HepG2 (cell line): Measurements from ENCODE around the gene NIT2. TPM values are rescaled to one million over a fixed set of nuclear protein-coding genes. Genes with fewer than 3 reads are reported as not detected.

Experiments
- FOXO1 ChIP-seq: sonication (generic); formaldehyde crosslinking; IDR thresholded peaks from 2 replicates; pipeline ENCODE4 v1.4.0; 2020; ENCODE audit warnings: missing genetic modification reagents
- HOXA7 ChIP-seq: sonication (generic); formaldehyde crosslinking; IDR thresholded peaks from 2 replicates; pipeline ENCODE4 v1.8.1; 2022; ENCODE audit warnings: mild to moderate bottlenecking, missing genetic modification reagents, moderate library complexity
- ONECUT2 ChIP-seq: sonication (generic); formaldehyde crosslinking; IDR thresholded peaks from 2 replicates; pipeline ENCODE4 v1.4.0; 2020; ENCODE audit warnings: missing genetic modification reagents
- PHB2 ChIP-seq: fragments of 450-650 bp; IDR thresholded peaks from 2 replicates; pipeline ENCODE4 v1.6.1; 2018; ENCODE audit not compliant: partially characterized antibody
- YY1 ChIP-seq: IDR thresholded peaks from 2 replicates; pipeline ENCODE4 v1.6.1; 2011; ENCODE audit warnings: low read length, low read depth, moderate library complexity, mild to moderate bottlenecking; ENCODE audit not compliant: insufficient read depth, insufficient replicate concordance
- ZBED4 ChIP-seq: sonication (generic); formaldehyde crosslinking; IDR thresholded peaks from 2 replicates; pipeline ENCODE4 v1.4.0; 2020; ENCODE audit warnings: missing genetic modification reagents, borderline replicate concordance
- ZBTB40 ChIP-seq, 2 experiments: fragments of 450-650 bp in 1 of 2; sonication (generic) in 1 of 2; formaldehyde crosslinking in 1 of 2; IDR thresholded peaks; 2 replicates each; pipeline versions ENCODE4 v1.6.1 to v1.8.0; 2016 to 2022; ENCODE audit warnings: antibody characterized with exemption in 1 of 2, mild to moderate bottlenecking in 1 of 2, missing genetic modification reagents in 1 of 2
- ZNF17 ChIP-seq: sonication (generic); formaldehyde crosslinking; IDR thresholded peaks from 2 replicates; pipeline ENCODE4 v1.5.0; 2020; ENCODE audit warnings: mild to moderate bottlenecking, missing genetic modification reagents
- ZNF274 ChIP-seq: sonication (generic); formaldehyde crosslinking; IDR thresholded peaks from 2 replicates; pipeline ENCODE4 v1.5.1; 2020; ENCODE audit warnings: mild to moderate bottlenecking, missing genetic modification reagents
- ZNF530 ChIP-seq: sonication (generic); formaldehyde crosslinking; IDR thresholded peaks from 2 replicates; pipeline ENCODE4 v1.5.0; 2020; ENCODE audit warnings: low read depth, mild to moderate bottlenecking, missing genetic modification reagents
- polyA plus RNA-seq, 8 experiments: library from polyadenylated mRNA; depleted of rRNA in 3 of 8; stranded (reverse) in 7 of 8; unstranded in 1 of 8; fragments of >200 nt; fragmentation: Illumina TruSeq in 4 of 8; extraction: Trizol in 4 of 8; gene quantifications; 2 replicates each; pipeline versions ENCODE4 v1.2.1 to v1.2.3, GENCODE V29; 2011 to 2016; ENCODE audit warnings: low read depth in 4 of 8, missing spikeins in 1 of 8, mixed read lengths in 1 of 8; ENCODE audit not compliant: insufficient read depth in 1 of 8
- total RNA-seq, 5 experiments: library from RNA; depleted of rRNA; stranded (reverse); fragments of >200 nt; fragmentation: Illumina TruSeq; extraction: Trizol; gene quantifications; 2 replicates each; pipeline ENCODE4 v1.2.3, GENCODE V29; 2016; ENCODE audit warnings: low read depth in 1 of 5

The NIT2 gene
- total and polyA plus RNA-seq, 2 of the 13 experiments (the other 11 are each of a cell fraction or from before 2014, with no cell fraction given) = 43.4 to 49.1 TPM

- no peak for TF ChIP-seq ZBTB40 (IDR thresholded peaks at IDR 0.05)
- no peak for TF ChIP-seq ZBTB40 (CRISPR knock-in tag; IDR thresholded peaks at IDR 0.05)
- no peak for TF ChIP-seq ZNF274 (CRISPR knock-in tag)
- TF ChIP-seq HOXA7 (CRISPR knock-in tag) = no peak
- TF ChIP-seq YY1 = no peak
- no peak for TF ChIP-seq ZNF17
- TF ChIP-seq ZNF530 (CRISPR knock-in tag) = no peak
- TF ChIP-seq FOXO1 (CRISPR knock-in tag) = no peak
- TF ChIP-seq PHB2 = no peak
- no peak for TF ChIP-seq ONECUT2
- TF ChIP-seq ZBED4 (CRISPR knock-in tag) = no peak
Measured at GRCh38 chr3:100407164-100407563, 72.6 kb downstream of the NIT2 start (continued).
